UCSD-AML1 (cell line): ENCODE data around the gene HNRNPL.

Source experiments
- DNase-seq: peaks from one replicate; lab custom pipeline; 2025; ENCODE audit not compliant: unreplicated experiment; lab: John Stamatoyannopoulos, UW

The HNRNPL gene

DNA sequence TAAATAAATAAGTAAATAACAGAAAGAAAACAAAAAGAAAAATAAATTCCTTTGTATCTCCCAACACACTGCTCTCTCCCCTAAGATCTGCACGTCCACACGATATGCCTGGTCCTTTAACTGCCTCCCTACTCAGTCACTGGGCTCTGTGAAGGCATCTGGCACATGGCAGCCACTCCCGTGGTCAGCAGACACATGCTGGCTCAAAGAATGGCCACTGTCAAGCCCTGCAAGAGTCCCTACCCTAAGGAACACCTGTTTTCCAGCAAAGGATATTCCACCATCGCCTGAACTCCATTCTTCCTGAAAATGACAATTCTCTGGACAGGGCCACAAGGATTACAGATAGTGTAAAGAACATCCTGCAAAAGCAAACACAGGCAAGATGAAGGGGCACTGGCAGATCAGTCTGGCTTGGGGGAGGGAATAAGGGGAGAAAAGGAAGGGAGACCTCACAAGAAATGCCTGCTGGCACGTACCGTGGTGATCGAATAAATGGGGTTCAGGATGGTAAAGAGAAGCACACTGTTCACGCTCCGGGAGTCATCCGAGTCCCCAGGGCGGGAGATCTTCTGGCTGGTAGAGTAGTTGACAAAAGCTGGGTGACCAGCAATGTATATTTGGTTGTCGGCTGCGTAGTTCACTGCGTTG is 4.3 kb downstream of the HNRNPL start:
- no peak for DNase-seq

- DNase-seq, result no peak
Observed at GRCh38 chr19:38844093-38844686, 5.6 kb downstream of the HNRNPL start.

DNA sequence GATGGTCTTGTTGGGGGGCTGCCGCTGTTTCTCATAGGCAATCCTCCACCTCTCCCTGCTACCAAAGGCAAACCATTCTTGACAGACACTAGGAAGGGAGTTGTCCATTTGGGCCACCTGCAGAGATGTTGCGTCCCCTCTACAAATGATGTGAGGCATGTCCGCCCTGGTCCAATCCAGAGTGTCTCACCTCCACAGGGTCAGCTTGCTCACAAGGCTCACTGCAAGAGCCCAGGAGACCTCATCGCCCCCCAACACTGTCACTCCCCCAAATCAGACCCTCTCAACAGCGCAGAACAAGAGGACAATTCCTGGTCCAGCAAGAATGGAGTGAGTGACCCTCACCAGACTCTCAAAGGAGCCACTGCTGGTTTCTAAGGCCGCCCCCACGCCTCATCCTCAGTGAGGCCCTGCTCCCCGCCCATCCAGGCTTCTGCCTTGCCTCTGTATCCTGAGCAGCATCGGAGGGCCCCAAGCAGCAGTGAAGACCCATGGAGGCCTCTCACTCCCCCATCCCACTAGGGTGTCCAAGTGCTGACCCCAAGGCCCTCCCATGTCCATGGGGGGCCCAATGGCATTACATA is 6.5 kb downstream of the HNRNPL start:
- DNase-seq, result no peak

DNA sequence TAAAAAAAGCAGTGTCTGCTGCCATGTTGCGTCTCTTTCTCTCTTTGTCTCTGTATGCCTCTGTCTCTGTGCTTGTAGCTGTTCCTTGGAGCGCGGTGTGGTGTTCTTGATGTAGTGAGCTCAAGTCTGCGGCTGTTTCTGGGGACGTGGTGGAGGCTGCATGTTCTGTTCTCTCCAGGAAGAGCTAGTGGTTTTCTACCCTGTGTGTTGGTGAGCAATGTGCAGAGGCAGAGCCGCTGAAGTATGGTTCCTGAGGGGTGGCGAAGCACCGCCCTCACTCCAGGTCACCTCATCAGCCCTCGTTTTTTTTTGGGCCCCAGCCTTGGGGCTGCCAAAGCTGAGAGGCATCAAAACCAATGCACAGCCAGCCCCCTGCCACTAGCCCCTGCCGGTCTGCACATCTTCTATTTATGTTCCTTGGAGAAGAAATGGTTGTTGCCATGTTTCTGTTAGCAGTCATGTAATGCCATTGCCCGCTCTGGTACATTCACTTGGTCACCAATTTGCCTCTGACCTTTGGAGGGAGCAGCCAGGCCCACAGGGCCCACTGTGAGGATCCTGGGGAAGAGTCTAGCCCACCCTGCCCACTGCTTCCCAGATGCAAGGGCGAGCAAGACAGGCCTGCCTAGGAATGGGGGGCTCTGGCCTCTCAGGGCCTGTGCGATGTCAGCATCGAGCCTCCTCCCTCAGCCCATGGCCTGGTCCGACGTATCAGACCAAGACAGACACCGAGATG is 7.2 kb downstream of the HNRNPL start:
- no peak for DNase-seq

- no peak for DNase-seq
Observed at GRCh38 chr19:38841787-38842438, 7.9 kb downstream of the HNRNPL start.

GRCh38 chr19:38841180-38841766 is 8.5 kb downstream of the HNRNPL start:
- DNase-seq, result no peak

DNA sequence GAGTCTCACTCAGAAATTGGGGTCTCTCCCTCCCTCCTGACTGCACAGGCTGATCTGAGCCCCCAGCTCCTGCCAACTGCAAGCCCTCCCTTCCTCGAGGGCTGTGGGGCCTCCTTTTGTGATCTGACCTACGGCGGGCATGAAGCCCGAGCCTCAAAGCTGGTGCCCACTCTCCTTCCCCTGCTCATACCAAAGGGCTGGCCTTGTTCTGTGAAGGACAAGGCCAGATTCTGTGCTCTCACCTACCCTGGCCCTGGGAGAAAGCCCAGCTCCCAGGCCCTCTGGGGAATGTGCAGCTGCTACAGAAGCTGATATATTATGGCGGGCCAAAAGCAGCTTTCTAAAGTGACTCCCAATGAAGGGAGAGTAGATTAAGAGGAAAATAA is 9.2 kb downstream of the HNRNPL start:
- DNase-seq, result no peak

DNA sequence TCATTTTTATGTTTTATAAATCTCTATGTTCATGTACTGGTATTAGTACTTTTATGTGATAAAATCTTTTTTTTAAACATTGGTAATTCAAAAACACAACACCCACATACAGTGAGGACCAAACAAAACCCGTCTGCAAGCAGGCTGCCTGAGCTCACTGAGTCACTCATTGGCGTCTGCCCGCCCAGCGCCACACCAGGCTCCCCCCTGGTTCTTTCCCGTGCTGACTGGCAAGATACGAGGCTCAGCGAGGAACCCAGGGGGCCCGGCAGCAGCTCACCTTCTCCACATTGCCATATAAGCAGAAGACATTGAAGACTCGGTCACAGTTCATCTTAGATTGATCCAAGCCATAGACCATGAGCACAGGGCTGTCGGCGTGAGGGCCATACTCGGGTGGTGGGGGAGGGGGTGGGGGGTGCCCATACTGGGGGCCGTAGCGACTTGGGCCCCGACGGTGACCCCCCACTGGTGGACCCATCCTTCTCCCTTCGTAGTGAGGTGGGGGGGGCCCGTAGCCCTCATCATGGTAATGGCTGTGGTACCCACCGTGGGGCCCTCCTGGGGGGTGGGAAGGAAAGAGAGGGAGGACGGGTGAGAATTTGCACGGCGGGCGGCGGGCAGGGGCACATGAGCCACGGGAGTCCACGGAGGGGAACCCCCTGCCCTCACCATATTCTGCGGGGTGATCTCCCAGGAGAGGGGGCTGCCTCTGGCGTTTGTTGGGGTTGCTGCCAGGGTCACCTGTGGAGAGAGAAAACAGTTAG is 9.8 kb downstream of the HNRNPL start:
- DNase-seq, result no peak

- no peak for DNase-seq
Observed at GRCh38 chr19:38838986-38839761, 10.6 kb downstream of the HNRNPL start.

DNA sequence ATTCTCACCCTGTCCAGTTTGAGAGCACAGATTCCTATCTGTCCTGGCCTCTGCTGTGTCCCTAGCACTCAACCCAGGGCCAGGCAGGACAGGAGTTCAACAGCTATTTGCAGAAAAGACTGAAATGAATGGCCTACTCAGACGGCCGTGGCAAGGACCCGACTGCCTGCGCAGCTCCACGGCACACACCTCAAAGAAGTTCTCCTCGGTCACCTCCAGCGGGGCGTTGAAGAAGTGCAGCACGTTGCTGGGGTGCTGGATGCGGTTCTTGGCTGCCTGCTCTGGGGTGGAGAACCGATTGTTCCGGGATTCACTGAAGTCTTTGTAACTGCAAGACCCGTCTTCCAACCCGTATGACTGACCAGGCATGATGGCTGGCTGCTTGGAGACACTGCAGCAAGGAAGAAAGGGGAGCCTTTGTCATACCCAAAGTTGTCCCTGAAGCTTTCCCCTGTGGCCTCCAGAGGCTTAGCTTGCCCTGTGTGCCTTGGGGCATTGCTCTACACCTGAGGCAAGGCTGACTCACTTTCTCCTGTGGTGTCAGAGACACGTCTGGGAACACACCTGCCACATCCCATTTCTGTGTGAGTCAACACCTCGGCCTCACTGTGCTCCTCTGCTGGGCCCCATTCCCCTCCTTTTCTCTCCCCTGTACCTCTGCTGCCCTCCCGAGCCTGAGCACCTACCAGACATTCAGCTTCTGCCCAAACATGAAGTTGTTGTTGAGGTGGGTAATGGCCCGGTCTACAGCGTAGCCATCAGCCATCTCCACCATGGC is 11.4 kb downstream of the HNRNPL start:
- no peak for DNase-seq

DNA sequence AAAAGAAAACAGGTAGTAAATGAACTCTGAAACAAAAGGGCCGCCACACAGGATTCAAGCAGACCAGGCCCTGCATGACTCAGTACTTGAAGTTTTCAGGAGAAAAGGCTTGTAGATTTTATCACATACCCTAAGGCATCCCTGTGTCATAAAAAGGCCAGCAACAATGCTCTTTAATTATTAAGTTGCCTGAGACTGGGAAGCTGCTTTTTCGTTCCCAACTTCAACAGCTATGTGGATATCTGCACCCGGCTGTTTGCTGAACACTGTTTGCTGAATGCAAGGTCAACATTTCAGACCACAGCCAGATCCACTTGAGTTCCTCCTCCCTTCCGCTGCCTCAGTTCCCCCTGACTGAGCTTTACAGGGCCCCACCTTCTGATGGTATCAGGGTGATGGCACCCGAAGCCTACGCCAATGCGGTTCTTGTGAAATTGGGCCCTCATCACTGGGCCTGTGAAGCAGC is 12.1 kb downstream of the HNRNPL start:
- DNase-seq, result no peak

DNA sequence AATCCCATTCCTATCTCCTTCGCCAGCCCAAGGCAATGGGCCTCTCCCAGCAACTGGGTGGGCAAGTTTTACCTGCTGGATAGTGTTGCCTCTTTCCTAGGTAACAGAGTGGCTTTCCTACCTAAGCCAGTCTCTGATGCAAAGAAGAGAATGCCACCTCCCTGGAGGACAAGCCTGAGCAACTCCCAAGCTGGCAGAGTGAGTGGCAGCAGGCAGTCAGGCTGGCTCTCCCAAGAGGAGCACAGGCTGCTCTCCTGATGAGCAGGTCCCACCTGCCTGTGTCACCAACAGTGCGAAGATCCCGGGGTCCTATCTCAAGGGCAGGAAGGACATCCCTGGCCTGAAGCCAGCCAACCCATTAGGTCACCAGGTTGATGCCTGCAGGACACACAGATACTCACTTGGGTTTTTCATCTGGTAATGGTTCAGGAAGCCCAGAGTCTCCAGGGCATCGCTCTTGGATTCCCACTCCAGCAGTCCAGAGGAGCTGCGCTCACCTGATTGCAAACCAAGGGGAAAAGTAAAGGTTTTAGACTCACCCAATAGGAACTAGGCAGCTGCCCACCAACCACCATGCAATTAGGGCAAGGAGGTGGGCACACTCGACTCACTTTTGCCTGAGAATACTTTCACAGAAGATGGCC is 12.7 kb downstream of the HNRNPL start:
- DNase-seq, result no peak

DNA sequence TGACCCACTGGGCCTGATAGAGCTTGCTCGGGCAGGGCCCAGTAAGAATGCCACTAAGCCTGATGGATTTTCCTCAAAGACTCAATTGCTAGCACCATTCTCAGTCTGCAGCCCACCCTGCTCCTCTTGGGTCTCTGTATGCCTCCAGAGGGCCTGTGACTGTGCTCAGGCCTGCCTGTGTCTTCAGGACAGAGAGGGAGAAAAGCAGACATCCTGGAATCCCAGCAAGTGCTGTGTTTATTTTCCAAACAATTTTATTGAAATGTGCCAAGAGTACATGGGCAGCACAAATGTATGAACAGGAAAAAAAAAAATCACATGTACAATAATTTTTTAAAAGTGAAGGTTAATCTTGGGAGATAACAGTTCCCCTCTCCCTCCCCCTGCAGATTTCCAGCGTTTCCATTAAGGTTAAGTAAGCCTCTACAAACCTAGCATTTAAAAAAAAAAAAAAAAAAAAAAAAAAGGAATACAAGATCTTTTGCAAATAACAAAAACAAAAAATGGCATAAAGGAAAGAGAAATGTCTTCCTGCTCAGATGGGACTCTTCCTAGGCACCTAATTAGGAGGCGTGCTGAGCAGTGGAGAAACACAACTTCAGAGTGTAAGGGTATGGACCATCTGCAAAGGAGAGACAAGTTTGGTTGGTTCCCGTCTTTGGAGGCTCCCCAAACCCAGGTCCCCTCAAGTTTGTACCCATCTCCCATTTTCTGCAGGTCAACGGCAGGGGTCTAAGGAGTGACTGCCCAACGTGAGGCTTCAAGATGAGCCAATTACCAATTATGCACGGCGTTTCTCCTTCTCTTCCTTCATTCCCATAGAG is 13.4 kb downstream of the HNRNPL start:
- no peak for DNase-seq

- DNase-seq, result no peak
Observed at GRCh38 chr19:38834590-38834989, 15.2 kb downstream of the HNRNPL start.

- DNase-seq, result no peak
Observed at GRCh38 chr19:38834104-38834490, 15.7 kb downstream of the HNRNPL start.

DNA sequence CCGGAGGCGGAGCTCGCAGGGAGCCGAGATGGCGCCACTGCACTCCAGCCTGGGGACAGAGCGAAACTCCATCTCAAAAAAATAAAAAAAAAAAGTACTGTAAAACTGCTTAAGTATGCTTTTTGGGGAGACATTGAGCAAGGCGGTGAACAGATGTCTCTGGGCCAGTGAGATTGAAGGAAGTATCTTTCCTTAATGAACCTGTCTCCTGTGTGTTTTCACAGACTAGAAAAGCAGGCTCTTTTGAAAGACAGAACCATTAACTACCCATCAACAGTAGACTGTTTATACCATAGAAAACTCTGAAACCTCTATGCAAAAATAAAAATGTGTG is 16.7 kb downstream of the HNRNPL start:
- no peak for DNase-seq

DNA sequence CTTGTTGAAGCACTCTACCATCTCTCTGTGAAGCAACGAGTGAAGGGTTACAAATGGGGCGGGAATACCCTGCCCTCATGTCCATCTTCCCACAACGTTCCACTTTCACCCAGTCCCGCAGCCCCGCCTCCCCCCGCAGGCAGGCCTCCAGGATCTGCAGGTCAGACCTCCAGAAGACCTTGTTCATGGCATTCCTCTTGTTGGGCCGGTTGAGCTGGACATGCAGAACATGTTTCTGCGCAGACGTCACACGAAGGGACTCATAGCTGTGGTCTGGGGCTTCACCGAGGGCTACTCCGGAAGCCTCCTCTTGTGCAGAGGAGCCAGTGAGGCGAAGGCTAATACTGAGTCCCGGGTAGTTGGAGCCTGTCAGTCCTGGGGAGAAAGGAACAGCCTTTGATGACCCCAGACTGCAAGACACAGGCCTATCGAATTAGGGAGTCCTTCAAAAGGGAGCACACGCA is 18.6 kb downstream of the HNRNPL start:
- DNase-seq, result no peak
